Cardiac fibroblast (primary cell): ENCODE data around the gene KRT16.

Experiments
- DNase-seq, 2 donors: peaks; one replicate each; pipeline versions ENCODE4 v3.0.0 to v3.0.0-alpha.2; 2010; ENCODE audit warnings: low read depth in 2 of 2
- H3K4me3 ChIP-seq, 2 donors: replicated peaks in 1 of 2; 1 replicate in 1 of 2; 2 replicates in 1 of 2; pipeline ENCODE4 v1.5.1; 2011; ENCODE audit warnings: low read depth in 2 of 2, low read length in 2 of 2, mild to moderate bottlenecking in 2 of 2, moderate library complexity in 1 of 2
- CTCF ChIP-seq: IDR thresholded peaks from one replicate; pipeline ENCODE4 v1.5.1; 2011; ENCODE audit warnings: low read depth, mild to moderate bottlenecking, low read length, inconsistent platforms

Gene KRT16

GRCh38 chr17:41636652-41637051 lies 24.1 kb upstream of the KRT16 start:
- no peak for DNase-seq
- no peak overlapping the region for H3K4me3 ChIP-seq
- TF ChIP-seq CTCF, result no peak

GRCh38 chr17:41635121-41636097 lies 22.8 kb upstream of the KRT16 start:
- no peak for TF ChIP-seq CTCF
- no peak for DNase-seq
- H3K4me3 ChIP-seq, result no peak overlapping the region

- no peak for DNase-seq
- no peak overlapping the region for H3K4me3 ChIP-seq
- no peak for TF ChIP-seq CTCF
Observed at GRCh38 chr17:41634639-41635038, 22.1 kb upstream of the KRT16 start.

GRCh38 chr17:41633556-41634199 lies 21.1 kb upstream of the KRT16 start:
- no peak for TF ChIP-seq CTCF
- DNase-seq, result no peak
- no peak overlapping the region for H3K4me3 ChIP-seq

DNA sequence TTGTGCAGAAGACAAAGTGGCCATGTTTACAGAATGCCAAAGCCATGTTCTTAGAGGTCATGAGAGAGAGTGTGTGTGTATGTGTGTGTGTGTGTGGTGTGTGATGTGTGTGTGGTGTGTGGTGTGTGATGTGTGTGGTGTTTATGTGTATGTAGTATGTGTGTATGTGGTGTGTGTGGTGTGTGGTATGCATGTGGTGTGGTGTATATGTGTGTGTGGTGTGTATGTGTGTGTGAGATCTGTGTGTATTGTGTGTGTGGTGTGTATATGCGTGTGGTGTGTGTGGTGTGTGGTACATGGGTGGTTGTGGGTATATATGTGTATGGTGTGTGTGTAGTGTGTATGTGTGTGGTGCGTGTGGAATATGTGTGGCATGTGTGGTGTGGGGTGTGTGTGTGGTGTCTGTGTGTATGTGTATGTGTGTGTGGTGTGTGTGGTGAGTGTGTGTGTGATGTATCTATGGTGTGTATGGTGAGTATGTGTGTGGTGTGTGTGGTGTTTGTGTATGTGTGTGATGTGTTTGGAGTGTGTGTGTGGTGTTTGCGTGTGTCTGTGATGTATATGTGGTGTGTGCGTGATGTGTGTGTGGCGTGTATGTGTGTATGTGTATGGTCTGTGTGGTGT lies 20.0 kb upstream of the KRT16 start:
- no peak overlapping the region for H3K4me3 ChIP-seq
- no peak for DNase-seq
- no peak for TF ChIP-seq CTCF

DNA sequence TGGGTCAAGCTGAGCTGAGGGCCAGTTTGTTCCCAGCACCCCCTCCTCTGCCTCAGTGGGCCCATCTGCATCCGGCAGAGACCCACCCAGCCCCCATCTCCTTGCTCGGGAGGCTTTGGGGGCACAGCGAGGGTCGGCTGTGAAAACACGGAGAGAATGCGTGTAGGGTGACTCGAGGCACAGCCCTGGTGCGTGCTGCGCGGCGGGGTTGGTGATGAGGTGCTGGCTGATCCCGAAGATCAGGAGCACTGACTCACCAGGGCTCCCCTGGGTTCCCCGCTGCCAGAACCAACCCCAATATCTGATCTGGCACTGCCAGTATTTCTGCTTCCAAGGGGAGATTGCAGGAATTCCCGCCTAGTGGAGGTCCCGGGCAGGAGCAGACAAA lies 19.3 kb upstream of the KRT16 start:
- H3K4me3 ChIP-seq, result no peak overlapping the region
- TF ChIP-seq CTCF, result no peak
- no peak for DNase-seq
